GM21515 (cell line): ENCODE results near the gene PTPRM.

Source experiments
- ATAC-seq: cut with Tn5 transposase; IDR thresholded peaks from one replicate; pipeline ENCODE4 v1.9.1; 2021; ENCODE audit not compliant: unreplicated experiment

Gene PTPRM

GRCh38 chr18:8081872-8082553 lies 514.9 kb downstream of the PTPRM start:
- ATAC-seq, result no peak

GRCh38 chr18:8084160-8084559 lies 517.0 kb downstream of the PTPRM start:
- ATAC-seq, result no peak

- no peak for ATAC-seq
These were observed 521.5 kb downstream of the PTPRM start for GRCh38 chr18:8088626-8089025.

GRCh38 chr18:8091035-8091434 lies 523.9 kb downstream of the PTPRM start:
- no peak for ATAC-seq

- ATAC-seq, result no peak
These were observed 528.9 kb downstream of the PTPRM start for GRCh38 chr18:8095947-8096570.

GRCh38 chr18:8097399-8097798 lies 530.3 kb downstream of the PTPRM start:
- ATAC-seq, result no peak

GRCh38 chr18:8097927-8098326 lies 530.8 kb downstream of the PTPRM start:
- no peak for ATAC-seq

GRCh38 chr18:8106603-8107002 lies 539.5 kb downstream of the PTPRM start:
- no peak for ATAC-seq

GRCh38 chr18:8107426-8107825 lies 540.3 kb downstream of the PTPRM start:
- no peak for ATAC-seq

- no peak for ATAC-seq
These were observed 547.4 kb downstream of the PTPRM start for GRCh38 chr18:8114480-8114879.

GRCh38 chr18:8116341-8117005 lies 549.4 kb downstream of the PTPRM start:
- ATAC-seq, result no peak

- no peak for ATAC-seq
These were observed 549.9 kb downstream of the PTPRM start for GRCh38 chr18:8117006-8117371.

GRCh38 chr18:8121101-8121500 lies 554.0 kb downstream of the PTPRM start:
- ATAC-seq, result no peak

GRCh38 chr18:8121942-8122480 lies 554.9 kb downstream of the PTPRM start:
- no peak for ATAC-seq

- ATAC-seq, result no peak
These were observed 557.4 kb downstream of the PTPRM start for GRCh38 chr18:8124232-8125146.

- ATAC-seq, result no peak
These were observed 563.0 kb downstream of the PTPRM start for GRCh38 chr18:8130096-8130495.

GRCh38 chr18:8133032-8133431 lies 565.9 kb downstream of the PTPRM start:
- no peak for ATAC-seq

- ATAC-seq, result no peak
These were observed 566.8 kb downstream of the PTPRM start for GRCh38 chr18:8133888-8134287.

- ATAC-seq, result no peak
These were observed 572.0 kb downstream of the PTPRM start for GRCh38 chr18:8139127-8139527.

- ATAC-seq, result no peak
These were observed 572.8 kb downstream of the PTPRM start for GRCh38 chr18:8139891-8140406.
